GM19468 (cell line): ENCODE measurements around the gene UBE2G1.
A peak's percentile ranks its signal among the peaks of the same experiment; 100 is the strongest.
"Not testable (repeated sequence)": the region's sequence is repeated elsewhere in the genome, so short reads cannot be mapped to it uniquely, and the experiment has no call there.

Experiments
- ATAC-seq: cut with Tn5 transposase; IDR thresholded peaks from one replicate; pipeline ENCODE4 v1.9.1; 2021; ENCODE audit warnings: mild to moderate bottlenecking, moderate library complexity, moderate number of reproducible peaks; ENCODE audit not compliant: unreplicated experiment; ENCODE audit errors: extremely low read depth

The UBE2G1 gene, protein sequence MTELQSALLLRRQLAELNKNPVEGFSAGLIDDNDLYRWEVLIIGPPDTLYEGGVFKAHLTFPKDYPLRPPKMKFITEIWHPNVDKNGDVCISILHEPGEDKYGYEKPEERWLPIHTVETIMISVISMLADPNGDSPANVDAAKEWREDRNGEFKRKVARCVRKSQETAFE

DNA sequence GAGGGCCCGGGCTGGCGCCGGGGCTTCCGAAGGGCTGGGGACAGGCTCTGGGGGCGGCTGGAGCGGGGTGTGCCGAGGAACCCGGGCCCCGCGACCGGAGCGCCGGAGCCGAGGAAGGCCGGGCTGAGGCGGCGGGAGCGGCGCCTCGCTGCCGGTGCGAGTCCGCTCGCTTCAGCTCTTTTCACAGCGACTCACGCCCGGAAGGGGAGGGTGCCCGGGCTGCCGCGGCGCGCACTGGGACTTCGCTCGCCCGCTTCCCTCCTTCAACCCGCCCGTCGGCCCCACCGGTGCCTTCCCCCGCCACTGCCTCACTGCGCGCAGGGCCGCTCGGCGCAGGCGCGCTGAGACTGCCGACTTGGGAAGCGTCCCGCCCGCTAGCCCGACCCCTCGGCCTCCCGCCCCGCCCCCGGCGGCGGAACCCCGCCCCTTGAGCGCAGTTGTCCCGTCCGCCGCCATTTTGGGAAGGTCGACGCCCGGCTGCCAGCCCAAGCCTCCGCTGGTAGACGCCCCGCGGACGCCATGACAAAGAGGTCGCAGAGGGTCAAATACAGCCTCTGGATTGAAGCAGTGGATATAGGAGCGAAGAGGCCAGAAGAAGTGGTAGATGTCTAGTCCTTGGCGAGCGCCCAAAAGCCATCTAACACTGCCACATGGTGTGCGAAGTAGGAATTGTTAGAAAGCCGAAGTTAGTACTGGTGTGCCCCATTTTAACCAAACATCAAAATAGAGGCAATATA is at the start of gene UBE2G1:
Gene UBE2G1 (minus strand): TSS at position 349 of the 737 bp plus-strand sequence. CDS start 359 bp downstream, outside the sequence.
- peak; percentile 58 for ATAC-seq

DNA sequence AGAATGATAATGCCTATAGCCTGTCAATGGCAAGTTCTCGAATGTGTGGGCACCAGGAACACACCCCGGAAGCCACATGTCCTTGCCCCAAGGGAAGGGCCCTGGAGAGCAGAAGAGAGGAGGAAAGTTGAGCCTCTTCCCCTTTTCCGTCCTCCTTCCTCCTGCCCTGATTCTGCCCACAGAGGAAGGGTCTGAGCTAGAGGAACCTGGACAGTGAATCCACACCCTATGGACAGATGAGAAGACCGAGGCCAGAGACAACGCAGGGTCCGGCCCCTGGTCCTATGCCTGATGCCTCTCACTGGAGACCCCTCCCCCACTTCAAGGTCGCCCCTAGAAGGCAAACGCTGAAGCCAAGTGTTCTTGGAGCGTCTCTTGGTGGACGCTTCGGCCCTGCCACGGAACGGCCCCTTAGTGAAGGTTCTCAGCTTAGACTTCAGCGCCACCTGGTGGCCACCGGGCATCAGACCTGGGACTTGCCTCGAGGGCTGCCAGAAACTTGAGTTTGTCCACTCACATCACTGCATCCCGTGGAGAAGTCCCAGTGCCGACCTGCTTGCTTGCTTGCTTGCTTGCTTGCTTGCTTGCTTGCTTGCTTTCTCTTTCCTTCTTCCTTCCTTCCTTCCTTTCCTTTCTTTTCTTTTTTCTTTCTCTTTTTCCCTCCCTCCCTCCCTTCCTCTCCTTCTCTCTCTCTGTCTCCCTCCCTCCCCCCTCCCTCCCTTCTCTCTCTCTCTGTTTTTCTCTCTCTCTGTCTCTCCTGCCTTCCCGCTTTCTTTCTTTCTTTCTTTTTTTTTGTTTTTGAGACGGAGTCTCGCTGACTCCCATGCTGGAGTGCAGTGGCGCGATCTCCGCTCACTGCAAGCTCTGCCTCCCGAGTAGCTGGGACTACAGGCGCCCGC is 46.7 kb upstream of the UBE2G1 start:
- ATAC-seq = no peak

DNA sequence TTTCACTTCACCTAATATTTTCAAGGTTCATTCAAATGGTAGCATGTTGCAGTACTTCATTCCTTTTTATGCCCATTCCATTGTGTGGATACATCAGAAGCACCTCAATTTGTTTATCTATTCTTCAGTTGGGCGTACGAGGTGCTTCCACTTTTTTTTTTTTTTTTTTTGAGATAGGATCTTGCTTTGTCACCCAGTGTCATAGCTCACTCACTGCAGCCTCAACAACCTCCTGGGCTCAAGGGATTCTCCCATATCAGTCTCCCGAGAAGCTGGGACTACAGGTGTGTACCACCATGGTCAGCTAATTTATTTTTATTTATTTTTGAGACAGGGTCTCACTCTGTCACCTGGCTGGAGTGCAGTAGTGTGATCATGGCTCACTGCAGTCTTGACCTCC is 44.7 kb upstream of the UBE2G1 start:
- ATAC-seq = no peak

DNA sequence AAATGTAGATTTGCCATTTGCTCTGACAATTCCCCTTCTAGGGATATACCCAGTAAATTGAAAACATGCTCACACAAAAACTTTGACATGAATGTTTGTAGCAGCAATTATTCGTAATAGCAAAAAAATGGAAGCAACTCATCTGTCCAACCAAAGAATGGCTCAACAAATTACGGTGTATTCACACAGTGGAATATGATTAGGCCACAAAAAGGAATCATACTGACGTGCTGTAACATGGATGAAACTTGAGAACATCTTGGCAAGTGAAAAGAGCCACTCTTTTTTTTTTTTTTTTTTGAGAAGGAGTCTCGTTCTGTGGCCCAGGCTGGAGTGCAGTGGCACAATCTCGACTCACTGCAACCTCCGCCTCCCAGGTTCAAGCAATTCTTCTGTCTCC is 43.2 kb upstream of the UBE2G1 start:
- ATAC-seq = no peak

DNA sequence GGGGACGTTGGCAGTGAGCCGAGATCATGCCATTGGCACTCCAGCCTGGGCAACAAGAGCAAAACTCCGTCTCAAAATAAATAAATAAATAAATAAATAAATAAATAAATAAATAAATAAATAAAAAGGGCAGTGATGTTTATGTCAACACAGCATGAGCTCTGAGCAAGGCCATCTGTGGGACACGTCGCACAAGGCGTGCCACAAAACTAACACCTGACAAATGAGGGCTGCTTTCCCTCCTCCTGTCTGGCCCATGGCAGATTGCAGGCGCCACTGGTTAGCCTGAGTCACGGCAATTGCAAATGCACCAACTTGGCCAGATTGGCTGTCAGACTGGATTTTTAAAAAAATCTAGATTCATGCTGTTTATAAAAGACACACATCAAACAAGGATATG is 41.4 kb upstream of the UBE2G1 start:
- ATAC-seq = no peak

DNA sequence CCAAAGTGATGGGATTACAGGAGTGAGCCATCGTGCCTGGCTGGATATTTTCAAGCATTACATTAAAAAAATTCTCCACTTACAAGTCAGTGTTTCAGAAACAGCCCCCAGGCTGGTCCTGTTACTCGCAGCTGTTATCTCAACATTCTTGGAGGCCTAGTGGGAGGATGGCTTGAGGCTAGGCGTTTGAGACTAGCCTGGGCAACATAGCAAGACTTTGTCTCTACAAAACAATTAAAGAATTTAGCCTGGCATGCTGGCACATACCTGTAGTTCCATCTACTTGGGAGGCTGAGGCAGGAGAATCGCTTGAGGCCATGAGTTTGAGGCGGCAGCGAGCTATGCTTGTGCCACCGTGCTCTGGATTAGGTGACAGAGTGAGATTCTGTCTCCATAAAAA is 40.7 kb upstream of the UBE2G1 start:
- ATAC-seq = no peak

DNA sequence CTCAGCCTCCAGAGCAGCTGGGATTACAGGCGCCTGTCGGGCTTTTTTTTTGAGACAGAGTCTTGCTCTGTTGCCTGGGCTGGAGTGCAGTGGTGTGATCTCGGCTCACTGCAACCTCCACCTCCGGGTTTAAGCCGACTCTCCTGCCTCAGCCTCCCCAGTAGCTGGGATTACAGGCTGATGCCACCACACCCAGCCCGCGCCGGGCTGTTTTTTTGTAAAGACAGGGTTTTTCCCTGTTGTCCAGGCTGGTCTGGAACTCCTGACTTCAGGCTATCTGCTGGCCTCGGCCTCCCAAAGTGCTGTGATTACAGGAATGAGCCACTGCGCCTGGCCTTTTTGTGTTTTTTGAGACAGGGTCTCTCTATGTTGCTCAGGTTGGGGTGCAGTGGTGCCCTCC is 39.9 kb upstream of the UBE2G1 start:
- ATAC-seq = no peak

DNA sequence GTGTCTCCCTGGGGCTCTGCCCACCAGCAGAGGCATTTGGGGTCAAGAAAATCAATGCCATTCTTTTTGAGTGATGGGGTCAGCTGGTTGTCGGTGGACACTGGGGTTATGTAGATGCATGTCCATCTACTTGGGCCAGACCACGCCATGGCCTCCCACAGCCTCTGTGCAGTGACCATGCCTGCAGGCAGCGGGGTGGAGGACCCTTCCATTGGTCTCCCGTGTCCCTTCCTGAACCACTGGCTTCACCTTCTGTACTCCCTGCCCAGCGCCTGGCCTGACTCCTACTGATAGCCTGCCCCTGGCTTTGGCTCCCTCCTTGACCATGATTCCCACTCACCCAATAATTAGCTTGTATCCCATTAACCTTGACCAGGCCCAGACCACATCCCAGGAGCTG is 39.2 kb upstream of the UBE2G1 start:
- no peak for ATAC-seq

DNA sequence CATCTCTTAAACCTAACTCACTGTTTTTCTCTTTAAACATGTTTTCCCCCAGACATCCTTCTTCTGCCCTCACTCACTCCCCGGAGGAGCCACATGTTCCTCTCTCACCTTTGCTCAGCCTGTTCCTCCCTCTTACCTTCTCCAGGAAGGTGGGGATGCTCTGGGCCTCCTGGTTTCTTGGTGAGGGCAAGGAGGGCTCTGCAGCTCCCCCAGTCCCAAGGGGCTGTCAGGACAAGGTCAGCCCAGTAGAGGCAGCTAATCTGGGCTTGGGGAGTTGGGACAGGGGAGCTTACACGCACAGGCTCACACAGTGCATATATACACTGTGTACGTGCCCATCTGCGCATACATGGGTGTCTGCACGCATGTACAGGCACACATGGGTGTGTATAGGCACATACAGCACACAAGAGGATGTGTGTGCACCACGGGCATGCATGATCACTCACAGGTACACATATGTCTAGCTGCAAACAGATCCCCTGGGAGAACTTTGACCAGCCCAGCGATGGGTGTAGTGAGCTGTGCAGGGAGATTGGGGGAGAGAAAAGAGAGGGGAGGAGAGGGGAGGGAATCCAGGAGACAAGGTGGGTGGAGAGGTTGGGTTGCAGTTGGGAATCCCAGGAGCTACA is 38.7 kb upstream of the UBE2G1 start:
- ATAC-seq = no peak

DNA sequence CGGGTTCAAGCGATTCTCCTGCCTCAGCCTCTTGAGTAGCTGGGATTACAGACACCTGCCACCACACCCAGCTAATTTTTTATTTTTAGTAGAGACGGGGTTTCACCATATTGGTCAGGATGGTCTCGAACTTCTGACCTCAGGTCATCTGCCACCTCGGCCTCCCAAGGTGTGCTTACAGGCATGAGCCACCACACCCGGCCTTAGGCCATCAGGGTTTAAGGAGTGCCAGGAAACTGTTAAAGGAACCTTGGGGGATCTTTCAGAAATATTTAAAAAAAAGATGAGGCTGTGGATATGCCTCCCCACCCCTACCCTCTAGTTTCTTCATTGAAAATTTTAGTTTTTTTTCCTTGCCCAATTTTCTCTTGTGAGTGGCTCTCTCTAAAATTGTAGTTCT is 31.4 kb upstream of the UBE2G1 start:
- no peak for ATAC-seq

DNA sequence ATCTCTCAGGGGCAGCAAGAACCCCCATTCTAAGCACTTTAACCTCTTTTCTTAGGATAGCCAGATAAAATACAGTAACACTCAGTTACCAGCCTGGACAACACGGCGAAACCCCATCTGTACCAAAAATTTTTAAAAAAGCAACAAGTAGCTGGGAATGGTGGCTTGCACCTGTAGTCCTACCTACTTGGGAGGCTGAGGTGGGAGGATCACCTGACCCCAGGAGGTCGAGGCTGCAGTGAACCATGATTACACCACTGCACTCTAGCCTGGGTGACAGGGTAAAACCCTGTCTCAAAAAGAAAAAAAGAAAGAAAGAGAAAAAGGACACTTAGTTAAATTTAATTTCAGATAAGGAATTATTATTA is 28.6 kb upstream of the UBE2G1 start:
- ATAC-seq = no peak

DNA sequence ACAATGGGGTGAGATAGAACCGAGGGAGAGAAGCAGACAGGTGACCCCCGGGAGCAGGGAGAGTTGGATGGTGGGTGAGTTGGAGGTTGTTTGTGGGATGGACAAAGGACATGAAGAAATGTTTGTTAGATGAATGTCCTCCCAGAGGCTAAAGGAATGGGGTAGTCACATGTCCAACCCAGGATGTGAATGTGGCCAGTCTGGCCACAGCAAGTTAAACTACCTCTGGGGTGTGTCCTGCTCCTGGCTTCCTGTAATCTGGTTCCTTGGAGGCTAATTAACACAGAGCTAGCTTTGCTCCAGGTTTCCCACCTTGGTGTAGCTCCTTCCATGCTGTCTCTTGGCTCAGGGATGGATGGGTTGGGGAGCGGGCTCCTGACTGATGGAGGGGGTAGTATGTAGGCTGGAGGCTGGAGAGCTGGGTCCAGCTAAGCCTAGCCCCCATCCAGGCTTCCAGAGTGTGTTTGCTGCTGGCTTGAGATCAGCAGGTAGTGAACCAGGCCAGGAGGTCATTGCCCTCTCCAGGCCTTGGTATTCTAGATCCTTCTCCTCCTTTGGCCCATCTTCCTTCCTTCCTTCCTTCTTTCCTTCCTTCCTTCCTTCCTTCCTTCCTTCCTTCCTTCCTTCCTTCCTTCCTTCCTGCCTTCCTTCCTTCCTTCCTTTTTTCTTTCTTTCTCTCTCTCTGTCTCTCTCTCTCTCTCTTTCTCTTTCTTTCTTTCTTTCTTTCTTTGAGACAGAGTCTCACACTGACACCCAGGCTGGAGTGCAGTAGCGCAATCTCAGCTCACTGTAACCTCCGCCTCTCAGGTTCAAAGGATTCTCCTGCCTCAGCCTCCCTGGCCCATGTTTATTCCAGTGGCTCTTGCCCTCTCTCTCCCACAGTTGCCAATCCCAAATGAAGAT is 28.0 kb upstream of the UBE2G1 start:
- no peak for ATAC-seq

DNA sequence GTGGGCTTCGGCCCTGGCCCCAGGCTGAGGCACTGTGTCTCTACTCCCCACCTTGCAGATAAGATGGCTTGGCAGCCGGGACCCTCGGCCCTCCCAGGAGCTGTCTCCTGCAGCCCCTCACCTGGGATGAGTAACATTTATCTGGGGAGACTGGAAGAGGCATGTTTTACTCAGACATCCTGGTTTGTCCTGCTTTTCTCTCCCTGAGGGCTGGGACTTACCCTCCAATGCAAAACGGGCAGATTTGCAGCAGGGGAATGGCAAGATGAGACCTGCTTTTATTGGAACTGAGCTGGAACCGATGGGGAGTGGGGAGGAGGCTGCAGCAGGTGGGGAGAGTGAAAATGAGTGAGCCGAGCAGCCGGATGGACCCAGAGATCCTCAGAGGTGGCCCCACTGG is 27.3 kb upstream of the UBE2G1 start:
- no peak for ATAC-seq

DNA sequence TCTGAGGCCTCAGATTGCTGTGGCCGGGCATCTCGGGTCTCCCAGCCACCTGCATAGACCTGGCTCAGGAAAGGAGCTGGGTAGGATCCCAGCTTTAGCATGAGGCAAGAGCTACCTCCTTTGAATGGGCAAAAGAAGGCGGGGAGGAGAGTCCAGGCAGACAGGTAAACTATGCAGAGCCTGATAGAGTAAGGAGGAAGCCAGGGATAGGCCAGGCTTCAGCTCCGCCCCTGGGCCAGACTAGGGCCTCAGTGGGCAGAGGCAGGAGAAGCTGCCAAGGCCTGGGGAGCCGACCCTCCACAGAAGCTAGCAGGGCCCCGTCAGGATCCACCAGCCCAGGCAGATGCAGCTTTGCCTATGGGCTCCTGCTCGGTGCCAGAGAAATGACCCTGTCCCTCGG is 22.6 kb upstream of the UBE2G1 start:
- ATAC-seq = no peak

DNA sequence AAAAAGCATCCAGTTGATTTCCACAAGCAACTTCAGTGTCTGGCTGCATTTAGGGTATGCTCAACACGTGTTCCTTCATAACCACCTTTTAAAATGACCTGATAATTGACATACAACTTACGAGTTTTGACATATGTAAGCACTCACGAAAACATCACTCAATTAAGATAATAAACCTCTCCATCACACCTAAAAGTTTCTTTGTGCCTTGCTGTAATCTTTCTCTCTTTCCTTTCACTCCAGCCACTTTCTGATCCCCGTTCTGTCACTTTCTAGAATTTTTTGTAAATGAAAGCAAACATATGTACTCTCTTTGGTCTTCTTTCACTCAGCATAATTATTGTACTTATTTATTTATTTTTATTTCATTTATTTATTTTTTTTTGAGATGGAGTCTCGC is 20.7 kb upstream of the UBE2G1 start:
- ATAC-seq = no peak

DNA sequence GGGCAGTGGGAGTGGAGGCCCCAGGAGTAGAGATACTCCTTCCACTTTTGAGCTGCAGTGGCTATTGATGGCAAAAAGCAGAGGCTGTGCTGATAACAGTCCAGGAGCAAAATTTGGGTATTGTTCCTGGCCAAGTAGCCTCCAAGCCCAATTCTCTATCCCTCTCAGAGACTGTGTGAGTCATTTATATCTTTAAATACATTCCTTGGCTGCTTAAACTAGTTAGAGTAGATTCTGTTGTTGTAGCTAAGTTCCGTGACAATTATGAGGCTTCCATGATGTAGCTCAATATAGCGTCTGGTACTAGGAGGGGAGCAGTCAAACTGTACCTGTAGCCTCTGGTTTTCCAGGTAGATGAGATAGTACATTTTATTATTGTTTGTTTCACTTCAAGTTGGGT is 19.9 kb upstream of the UBE2G1 start:
- no peak for ATAC-seq

DNA sequence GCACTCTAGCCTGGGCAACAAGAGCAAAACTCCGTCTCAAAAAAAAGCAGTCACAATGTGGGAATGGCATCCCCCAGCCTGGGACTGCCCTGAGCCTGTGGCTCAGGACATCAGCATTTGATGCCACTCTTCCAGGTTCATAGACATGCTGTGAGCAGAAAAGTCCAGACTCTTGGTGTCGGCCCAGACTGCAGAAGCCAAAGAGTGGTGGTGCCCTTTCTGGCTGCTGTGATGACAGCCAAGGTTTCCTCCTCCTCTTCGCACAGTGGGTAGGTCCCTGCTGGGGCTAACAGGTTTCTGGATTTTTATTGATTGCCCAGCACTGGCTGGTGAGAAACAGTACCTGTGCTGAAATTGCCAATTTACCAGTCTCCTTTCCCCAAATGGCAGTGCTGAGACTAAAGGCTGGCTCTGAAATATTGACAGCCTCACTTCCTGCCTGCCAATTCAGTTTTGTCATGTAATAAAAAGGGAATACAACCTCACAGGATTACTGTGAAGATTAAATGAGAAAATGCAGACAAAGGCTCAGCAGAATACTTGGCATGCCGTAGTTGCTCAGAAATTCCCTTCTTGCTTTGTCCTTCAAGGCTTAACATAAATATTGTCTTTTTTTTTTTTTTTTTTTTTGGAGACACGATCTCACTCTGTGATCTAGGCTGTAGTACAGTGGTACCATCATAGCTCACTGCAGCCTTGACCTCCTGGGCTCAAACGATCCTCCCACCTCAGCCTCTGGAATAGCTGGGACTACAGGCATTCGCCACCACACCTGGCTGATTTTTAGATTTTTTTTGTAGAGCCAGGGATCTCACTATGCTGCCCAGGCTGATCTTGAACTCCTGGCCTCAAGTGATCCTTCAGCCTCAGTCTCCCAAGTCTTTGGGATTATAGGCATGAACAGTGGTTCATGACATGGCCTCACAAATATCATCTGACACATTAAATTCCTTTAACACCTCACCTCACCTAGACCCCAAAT is 15.5 kb upstream of the UBE2G1 start:
- no peak for ATAC-seq

DNA sequence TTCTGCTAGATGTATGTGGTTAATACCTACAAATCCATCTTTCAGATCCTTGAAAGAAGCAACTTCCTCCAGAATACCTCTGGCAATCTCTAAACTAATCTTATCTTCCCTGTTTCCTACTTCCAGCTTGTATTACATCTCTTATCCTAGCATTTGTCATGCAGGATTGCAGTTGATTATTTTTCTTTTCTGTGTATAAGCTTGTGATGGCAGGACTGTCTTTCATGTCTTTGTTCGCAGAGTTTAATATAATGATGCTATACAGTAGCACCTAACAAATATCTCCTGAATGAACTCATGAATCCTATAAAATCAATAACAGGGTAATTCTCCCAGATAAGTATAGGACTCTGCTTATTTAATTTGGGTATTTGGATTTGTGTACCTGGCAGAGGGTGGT is 12.2 kb upstream of the UBE2G1 start:
- no peak for ATAC-seq

DNA sequence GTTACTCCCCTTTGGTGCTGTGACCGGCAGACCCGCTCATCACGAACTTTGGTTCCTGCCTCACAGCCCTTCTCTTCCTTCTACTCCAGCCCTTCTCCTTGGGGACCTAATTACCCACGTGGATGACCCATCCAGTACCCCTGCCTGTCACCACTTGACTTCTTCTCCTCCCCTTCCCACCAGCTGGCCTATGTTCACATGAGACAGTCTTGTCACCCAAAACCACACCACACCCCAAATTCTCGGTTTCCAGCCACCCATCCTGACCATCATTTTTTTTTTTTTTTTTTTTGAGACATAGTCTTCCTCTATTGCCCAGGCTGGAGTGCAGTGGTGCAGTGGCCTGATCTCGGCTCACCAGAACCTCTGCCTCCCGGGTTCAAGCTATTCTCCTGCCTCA is 10.8 kb upstream of the UBE2G1 start:
- not testable (repeated sequence) for ATAC-seq
